ENCODE data around the gene DEFB114.

DEFB114 gene

GRCh38 chr6:49980898-49981297, 16.9 kb upstream of the DEFB114 start:
- TF ChIP-seq ZSCAN5A (tag by site-specific recombination; IDR thresholded peaks at IDR 0.05) (no peak), ZNF280D (tag by site-specific recombination; IDR thresholded peaks at IDR 0.05) (no peak), KLF9 (tag by site-specific recombination; IDR thresholded peaks at IDR 0.05; ENCODE audit: low read depth) (no peak), ZNF513 (tag by site-specific recombination; IDR thresholded peaks at IDR 0.05) (no peak), ZNF221 (tag by site-specific recombination; IDR thresholded peaks at IDR 0.05; ENCODE audit: borderline replicate concordance) (no peak), ZNF184 (tag by site-specific recombination; IDR thresholded peaks at IDR 0.05) (no peak), SP2 (tag by site-specific recombination; IDR thresholded peaks at IDR 0.05) (no peak), ZNF416 (tag by site-specific recombination; IDR thresholded peaks at IDR 0.05) (no peak), ZNF843 (tag by site-specific recombination; IDR thresholded peaks at IDR 0.05) (no peak), ZBTB48 (tag by site-specific recombination; IDR thresholded peaks at IDR 0.05) (no peak), KLF1 (tag by site-specific recombination; IDR thresholded peaks at IDR 0.05) (no peak), ZNF24 (tag by site-specific recombination; IDR thresholded peaks at IDR 0.05) (no peak), ZNF692 (tag by site-specific recombination; IDR thresholded peaks at IDR 0.05) (no peak), ZNF530 (tag by site-specific recombination; IDR thresholded peaks at IDR 0.05; ENCODE audit: low read depth) (no peak), ZFP69B (tag by site-specific recombination; IDR thresholded peaks at IDR 0.05) (no peak), ZNF19 (tag by site-specific recombination; IDR thresholded peaks at IDR 0.05; ENCODE audit: low read depth) (no peak), ZSCAN18 (tag by site-specific recombination; IDR thresholded peaks at IDR 0.05) (no peak), ZNF133 (tag by site-specific recombination; IDR thresholded peaks at IDR 0.05) (no peak), MYNN (tag by site-specific recombination; IDR thresholded peaks at IDR 0.05; ENCODE audit: borderline replicate concordance) (no peak), SALL2 (tag by site-specific recombination; IDR thresholded peaks at IDR 0.05; ENCODE audit: borderline replicate concordance) (no peak)
- Histone ChIP-seq H3K9me3 (ENCODE audit: control insufficient read depth, insufficient read depth, low read depth, low read length) (no peaks in the 10 kb centered on the region), H3K4me1 (ENCODE audit: control insufficient read depth, insufficient read depth, low read length) (no peaks in the 10 kb centered on the region), H3K27ac (ENCODE audit: extremely low read depth, low read depth, low read length) (no peak overlapping the region), H3K36me3 (ENCODE audit: control insufficient read depth in 2 of 2, insufficient read depth in 1 of 2, low read length in 2 of 2) (no peaks in the 10 kb centered on the region), H3K4me3 (ENCODE audit: low read depth, low read length) (no peak overlapping the region)
- ChIA-PET POLR2A (no interaction called here), CTCF (interaction anchor here (0.7 to 1.1 kb wide), 2 partner anchors 12 to 113 kb away, joined by 3 to 4 read pairs; no protein-coding TSS in a partner anchor)
